Omental fat pad (tissue), 4 donors: ENCODE results near the gene C6orf118. TPM values are rescaled to one million over a fixed set of nuclear protein-coding genes. Genes with fewer than 3 reads are reported as not detected.

Experiments
- ATAC-seq: fragments of 150-250 bp; one replicate; pipeline ENCODE4 v1.9.1; 2016; ENCODE audit warnings: mild to moderate bottlenecking, moderate library complexity; ENCODE audit not compliant: low FRiP score
- DNase-seq: peaks from one replicate; pipeline ENCODE4 v3.0.0-alpha.2; 2019; ENCODE audit warnings: low spot score
- CTCF ChIP-seq, 3 donors: fragments of 450-650 bp; IDR thresholded peaks; one replicate each; pipeline ENCODE4 v1.5.1; 2016 to 2017; ENCODE audit warnings: antibody characterized with exemption in 3 of 3, mild to moderate bottlenecking in 3 of 3, moderate library complexity in 2 of 3
- total RNA-seq, 4 donors: library from RNA; depleted of rRNA; stranded (reverse); fragments of >200 nt; gene quantifications; one replicate each; pipeline ENCODE4 v1.1.0, GENCODE V29; 2016

C6orf118 gene
- total RNA-seq, 4 donors from 2014 or later: not detected

- TF ChIP-seq CTCF (IDR thresholded peaks at IDR 0.05): no peak
- ATAC-seq (no peak), DNase-seq (no peak)
Measured at GRCh38 chr6:165231581-165232561, 77.5 kb downstream of the C6orf118 start.

DNA sequence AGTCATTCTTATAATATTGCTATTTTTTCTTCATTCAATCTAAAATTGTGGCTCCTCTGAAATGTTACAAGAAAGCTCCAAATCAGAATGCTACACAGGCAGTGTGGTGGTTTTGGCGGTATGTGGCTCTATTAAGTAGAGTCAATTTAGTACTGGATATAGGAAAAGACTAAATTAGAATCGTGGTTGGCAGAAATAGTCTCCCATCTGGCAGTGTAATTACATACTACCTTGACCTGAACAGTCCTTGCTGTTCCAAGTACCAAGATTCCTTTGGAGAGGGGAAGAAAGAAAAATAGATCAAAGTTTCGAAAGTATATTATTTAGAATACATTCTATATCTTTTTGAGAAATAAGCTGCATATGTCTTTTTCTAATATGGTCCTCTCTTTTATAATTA lies 78.2 kb downstream of the C6orf118 start:
- no peak for ATAC-seq

More for the DNA sequence above, 78.2 kb downstream of the C6orf118 start:
- TF ChIP-seq CTCF (IDR thresholded peaks at IDR 0.05): no peak
- DNase-seq: no peak
